Left kidney (tissue), 2 donors: ENCODE results near the gene ZC3H13. TPM values are rescaled to one million over a fixed set of nuclear protein-coding genes. Genes with fewer than 3 reads are reported as not detected.
"Not testable (repeated sequence)": the region's sequence is repeated elsewhere in the genome, so short reads cannot be mapped to it uniquely, and the experiment has no call there.

Source experiments
- DNase-seq: peaks from one replicate; pipeline ENCODE4 v3.0.0-alpha.2; 2013
- polyA plus RNA-seq: library from polyadenylated mRNA; unstranded; fragments of 120-200 nt; gene quantifications from one replicate; pipeline ENCODE4 v1.2.1, GENCODE V29; 2013; ENCODE audit not compliant: insufficient read length

Gene ZC3H13
- polyA plus RNA-seq, 1 donor, result 82.2 TPM

- DNase-seq, result no peak
Observed at GRCh38 chr13:46012404-46012803, 40.1 kb downstream of the ZC3H13 start.

GRCh38 chr13:46010148-46010547 lies 42.4 kb downstream of the ZC3H13 start:
- DNase-seq, result peak; percentile 14

GRCh38 chr13:46008631-46009030 lies 43.9 kb downstream of the ZC3H13 start:
- DNase-seq, result no peak

GRCh38 chr13:46006688-46007452 lies 45.7 kb downstream of the ZC3H13 start:
- DNase-seq, result no peak

GRCh38 chr13:46004491-46004890 lies 48.1 kb downstream of the ZC3H13 start:
- no peak for DNase-seq

- no peak for DNase-seq
Observed at GRCh38 chr13:45996631-45997030, 55.9 kb downstream of the ZC3H13 start.

- no peak for DNase-seq
Observed at GRCh38 chr13:45995245-45995644, 57.3 kb downstream of the ZC3H13 start.

- no peak for DNase-seq
Observed at GRCh38 chr13:45994752-45995151, 57.8 kb downstream of the ZC3H13 start.

- no peak for DNase-seq
Observed at GRCh38 chr13:45989607-45990006, 62.9 kb downstream of the ZC3H13 start.

GRCh38 chr13:45981127-45981526 lies 71.4 kb downstream of the ZC3H13 start:
- DNase-seq, result not testable (repeated sequence)

GRCh38 chr13:45975337-45975736 lies 77.2 kb downstream of the ZC3H13 start:
- no peak for DNase-seq

- no peak for DNase-seq
Observed at GRCh38 chr13:45974500-45974899, 78.0 kb downstream of the ZC3H13 start.

- DNase-seq, result no peak
Observed at GRCh38 chr13:45967589-45967988, 85.0 kb downstream of the ZC3H13 start.

GRCh38 chr13:45966715-45967114 lies 85.8 kb downstream of the ZC3H13 start:
- DNase-seq, result no peak

GRCh38 chr13:45961468-45961867 lies 91.1 kb downstream of the ZC3H13 start:
- DNase-seq, result no peak

- DNase-seq, result no peak
Observed at GRCh38 chr13:45954836-45955800, 97.4 kb downstream of the ZC3H13 start.

GRCh38 chr13:45953082-45953481 lies 99.5 kb downstream of the ZC3H13 start:
- DNase-seq, result no peak

- DNase-seq, result no peak
Observed at GRCh38 chr13:45951724-45952123, 100.8 kb downstream of the ZC3H13 start.

GRCh38 chr13:45951166-45951565 lies 101.4 kb downstream of the ZC3H13 start:
- DNase-seq, result no peak

- DNase-seq, result no peak
Observed at GRCh38 chr13:45950386-45951000, 102.1 kb downstream of the ZC3H13 start.

- DNase-seq, result no peak
Observed at GRCh38 chr13:45949161-45949560, 103.4 kb downstream of the ZC3H13 start.

GRCh38 chr13:45943965-45944364 lies 108.6 kb downstream of the ZC3H13 start:
- DNase-seq, result no peak

GRCh38 chr13:45943120-45943519 lies 109.4 kb downstream of the ZC3H13 start:
- DNase-seq, result no peak
